Choroid plexus epithelial cell (primary cell): ENCODE data around the gene CCDC154.
A peak's percentile ranks its signal among the peaks of the same experiment; 100 is the strongest.

Experiments used
- DNase-seq: peaks from one replicate; pipeline ENCODE4 v3.0.0-alpha.2; 2010; ENCODE audit warnings: low read depth
- H3K4me3 ChIP-seq: 2 replicates; pipeline ENCODE4 v1.5.1; 2011; ENCODE audit warnings: low read depth, mild to moderate bottlenecking, control low read depth, low read length, moderate library complexity
- CTCF ChIP-seq: conservative IDR thresholded peaks from 2 replicates; pipeline ENCODE4 v1.5.1; 2011; ENCODE audit warnings: low read depth, mild to moderate bottlenecking, control low read depth, inconsistent platforms, low read length, moderate library complexity

Gene CCDC154

GRCh38 chr16:1443980-1444729, at the start of gene CCDC154:
CCDC154 (minus strand) TSS chr16:1444556; CDS start chr16:1444322, 234 bp downstream.
- no peak for DNase-seq
- no peak within 1 kb of the TSS for H3K4me3 ChIP-seq
- no peak for TF ChIP-seq CTCF

- H3K4me3 ChIP-seq, result peak overlapping the region; percentile 74
- no peak for TF ChIP-seq CTCF
- DNase-seq, result no peak
Observed at GRCh38 chr16:1493746-1494094, 49.4 kb upstream of the CCDC154 start.

GRCh38 chr16:1492923-1493745, 48.8 kb upstream of the CCDC154 start, which contains the start of gene TELO2:
TELO2 (plus strand) TSS chr16:1493360; CDS start chr16:1494282, 922 bp downstream.
- DNase-seq, result peak; percentile 80
- H3K4me3 ChIP-seq, result peak within 1 kb of the TSS; percentile 74
- TF ChIP-seq CTCF, result no peak

GRCh38 chr16:1492082-1492922, 47.9 kb upstream of the CCDC154 start:
- peak overlapping the region; percentile 74 for H3K4me3 ChIP-seq
- no peak for TF ChIP-seq CTCF
- DNase-seq, result no peak

GRCh38 chr16:1491327-1491726, 47.0 kb upstream of the CCDC154 start:
- TF ChIP-seq CTCF, result no peak
- no peak for DNase-seq
- H3K4me3 ChIP-seq, result no peak overlapping the region

GRCh38 chr16:1489077-1489476, 44.7 kb upstream of the CCDC154 start:
- no peak for DNase-seq
- no peak overlapping the region for H3K4me3 ChIP-seq
- TF ChIP-seq CTCF, result no peak
